Erythroblast (primary cell): Measurements from ENCODE around the gene RRAGC.

Experiments
- GATA1 ChIP-seq: IDR thresholded peaks from 2 replicates; pipeline ENCODE4 v1.6.1; 2011; ENCODE audit warnings: low read depth, mild to moderate bottlenecking, control low read depth, low read length, moderate library complexity
- POLR2A ChIP-seq: IDR thresholded peaks from 2 replicates; pipeline ENCODE4 v1.6.1; 2011; ENCODE audit warnings: mild to moderate bottlenecking, low read length

GRCh38 chr1:38846210-38846609, 13.4 kb downstream of the RRAGC start:
- TF ChIP-seq POLR2A = no peak
- no peak for TF ChIP-seq GATA1
